Skeletal muscle tissue (tissue), 4 donors: ENCODE results near the gene URB2. TPM values are rescaled to one million over a fixed set of nuclear protein-coding genes. Genes with fewer than 3 reads are reported as not detected.

Source experiments
- H3K27ac ChIP-seq: one replicate; pipeline ENCODE4 v1.7.0; 2013; ENCODE audit warnings: mild to moderate bottlenecking, low read depth, low read length, inconsistent platforms
- H3K27me3 ChIP-seq, 3 donors: one replicate each; pipeline ENCODE4 v1.7.0; 2013; ENCODE audit warnings: low read length in 3 of 3; ENCODE audit not compliant: control insufficient read depth in 3 of 3, insufficient read depth in 3 of 3
- H3K36me3 ChIP-seq, 3 donors: one replicate each; pipeline ENCODE4 v1.7.0; 2013; ENCODE audit warnings: low read length in 3 of 3; ENCODE audit not compliant: control insufficient read depth in 3 of 3, insufficient read depth in 3 of 3
- H3K4me1 ChIP-seq, 3 donors: one replicate each; pipeline ENCODE4 v1.7.0; 2013; ENCODE audit warnings: low read length in 3 of 3, mild to moderate bottlenecking in 3 of 3; ENCODE audit not compliant: control insufficient read depth in 3 of 3, insufficient read depth in 3 of 3
- H3K4me3 ChIP-seq, 3 donors: one replicate each; pipeline ENCODE4 v1.7.0; 2013; ENCODE audit warnings: low read length in 3 of 3
- H3K9ac ChIP-seq, 3 donors: one replicate each; pipeline ENCODE4 v1.7.0; 2013; ENCODE audit warnings: low read length in 3 of 3, mild to moderate bottlenecking in 3 of 3, moderate library complexity in 2 of 3, low read depth in 1 of 3
- H3K9me3 ChIP-seq, 3 donors: one replicate each; pipeline ENCODE4 v1.7.0; 2013; ENCODE audit warnings: low read length in 3 of 3; ENCODE audit not compliant: control insufficient read depth in 3 of 3
- total RNA-seq: library from RNA; depleted of rRNA; stranded (reverse); fragments of >200 nt; gene quantifications from one replicate; pipeline ENCODE4 v1.2.3, GENCODE V29; 2014
- donor health status: Osteomylitis.

Gene URB2
- total RNA-seq, 1 donor from 2014 or later: 11.0 TPM

- peaks cover 14 to 28% (median 22%) of the 10 kb centered on the region in 3 donors for H3K4me1 ChIP-seq
- H3K27me3 ChIP-seq: no peaks in the 10 kb centered on the region
- H3K36me3 ChIP-seq: peaks cover 34 to 48% (median 45%) of the 10 kb centered on the region in 3 donors
- no peak overlapping the region for H3K9ac ChIP-seq
- H3K27ac ChIP-seq: no peak overlapping the region
- H3K9me3 ChIP-seq: no peaks in the 10 kb centered on the region
- H3K4me3 ChIP-seq: no peak overlapping the region
Measured at GRCh38 chr1:229642376-229642775, 16.3 kb downstream of the URB2 start.

- Histone ChIP-seq H3K9ac (no peak overlapping the region), H3K4me1 (peaks cover 14 to 27% (median 22%) of the 10 kb centered on the region in 3 donors)
Measured at GRCh38 chr1:229642970-229643369, 16.9 kb downstream of the URB2 start.

GRCh38 chr1:229643996-229644745, 18.1 kb downstream of the URB2 start:
- Histone ChIP-seq H3K9ac (no peak overlapping the region), H3K27ac (no peak overlapping the region), H3K36me3 (peaks cover 36 to 56% (median 52%) of the 10 kb centered on the region in 3 donors), H3K4me3 (no peak overlapping the region), H3K4me1 (peaks cover 14 to 27% (median 22%) of the 10 kb centered on the region in 3 donors), H3K27me3 (no peaks in the 10 kb centered on the region), H3K9me3 (no peaks in the 10 kb centered on the region)

More at GRCh38 chr1:229642970-229643369, 16.9 kb downstream of the URB2 start:
- Histone ChIP-seq H3K4me3 (no peak overlapping the region), H3K36me3 (peaks cover 32 to 47% (median 45%) of the 10 kb centered on the region in 3 donors), H3K9me3 (no peaks in the 10 kb centered on the region), H3K27me3 (no peaks in the 10 kb centered on the region), H3K27ac (no peak overlapping the region)

- no peak overlapping the region for H3K4me3 ChIP-seq
- peaks cover 11 to 26% (median 21%) of the 10 kb centered on the region in 3 donors for H3K4me1 ChIP-seq
- no peak overlapping the region for H3K9ac ChIP-seq
- no peaks in the 10 kb centered on the region for H3K27me3 ChIP-seq
- H3K9me3 ChIP-seq: no peaks in the 10 kb centered on the region
- H3K27ac ChIP-seq: no peak overlapping the region
- H3K36me3 ChIP-seq: peaks cover 44 to 63% (median 60%) of the 10 kb centered on the region in 3 donors
Measured at GRCh38 chr1:229645324-229645993, 19.4 kb downstream of the URB2 start.

GRCh38 chr1:229648406-229648805, 22.4 kb downstream of the URB2 start:
- H3K4me3 ChIP-seq: no peak overlapping the region
- H3K36me3 ChIP-seq: peaks cover 50 to 72% (median 72%) of the 10 kb centered on the region in 3 donors
- H3K9ac ChIP-seq: no peak overlapping the region
- H3K27me3 ChIP-seq: no peaks in the 10 kb centered on the region
- no peak overlapping the region for H3K27ac ChIP-seq
- no peaks in the 10 kb centered on the region for H3K4me1 ChIP-seq
- H3K9me3 ChIP-seq: no peaks in the 10 kb centered on the region

GRCh38 chr1:229650045-229650444, 24.0 kb downstream of the URB2 start:
- Histone ChIP-seq H3K36me3 (peaks cover 45 to 71% (median 67%) of the 10 kb centered on the region in 3 donors), H3K4me1 (no peaks in the 10 kb centered on the region), H3K27ac (no peak overlapping the region), H3K4me3 (no peak overlapping the region), H3K27me3 (no peaks in the 10 kb centered on the region), H3K9ac (no peak overlapping the region), H3K9me3 (no peaks in the 10 kb centered on the region)

- Histone ChIP-seq H3K36me3 (peaks cover 41 to 67% (median 64%) of the 10 kb centered on the region in 3 donors), H3K4me1 (no peaks in the 10 kb centered on the region), H3K27me3 (no peaks in the 10 kb centered on the region), H3K9me3 (no peaks in the 10 kb centered on the region), H3K27ac (no peak overlapping the region), H3K4me3 (no peak overlapping the region), H3K9ac (no peak overlapping the region)
Measured at GRCh38 chr1:229651546-229651945, 25.5 kb downstream of the URB2 start.

- no peaks in the 10 kb centered on the region for H3K9me3 ChIP-seq
- no peaks in the 10 kb centered on the region for H3K4me1 ChIP-seq
- H3K9ac ChIP-seq: no peak overlapping the region
- H3K27ac ChIP-seq: no peak overlapping the region
- no peaks in the 10 kb centered on the region for H3K27me3 ChIP-seq
- peaks cover 26 to 61% (median 51%) of the 10 kb centered on the region in 3 donors for H3K36me3 ChIP-seq
- H3K4me3 ChIP-seq: no peak overlapping the region
Measured at GRCh38 chr1:229653420-229653819, 27.4 kb downstream of the URB2 start.

GRCh38 chr1:229655781-229656180, 29.7 kb downstream of the URB2 start:
- no peak overlapping the region for H3K9ac ChIP-seq
- no peaks in the 10 kb centered on the region for H3K9me3 ChIP-seq
- no peaks in the 10 kb centered on the region for H3K4me1 ChIP-seq
- no peak overlapping the region for H3K4me3 ChIP-seq
- H3K36me3 ChIP-seq: peaks cover 17 to 49% (median 43%) of the 10 kb centered on the region in 3 donors
- no peak overlapping the region for H3K27ac ChIP-seq
- H3K27me3 ChIP-seq: no peaks in the 10 kb centered on the region
